Endodermal cell (in vitro differentiated cells): ENCODE results near the gene MIX23. TPM values are rescaled to one million over a fixed set of nuclear protein-coding genes. Genes with fewer than 3 reads are reported as not detected.

Source experiments
- DNase-seq: peaks from one replicate; pipeline ENCODE4 v3.0.0-alpha.2; 2017
- H3K27ac ChIP-seq: 2 replicates; pipeline ENCODE4 v1.5.1; 2013; ENCODE audit warnings: mild to moderate bottlenecking, low read depth, low read length, moderate library complexity
- H3K27me3 ChIP-seq: 2 replicates; pipeline ENCODE4 v1.6.1; 2013; ENCODE audit warnings: mild to moderate bottlenecking, low read length, moderate library complexity; ENCODE audit not compliant: insufficient read depth, control insufficient read depth, poor library complexity, severe bottlenecking
- H3K36me3 ChIP-seq: 2 replicates; pipeline ENCODE4 v1.7.0; 2013; ENCODE audit warnings: mild to moderate bottlenecking, low read length, moderate library complexity; ENCODE audit not compliant: control insufficient read depth, insufficient read depth
- H3K4me1 ChIP-seq: one replicate; pipeline ENCODE4 v1.7.0; 2013; ENCODE audit warnings: low read length; ENCODE audit not compliant: control insufficient read depth, insufficient read depth
- H3K4me3 ChIP-seq: 2 replicates; pipeline ENCODE4 v1.5.1; 2013; ENCODE audit warnings: mild to moderate bottlenecking, low read length, moderate library complexity
- H3K9ac ChIP-seq: 2 replicates; pipeline ENCODE4 v1.6.1; 2013; ENCODE audit warnings: mild to moderate bottlenecking, low read length, moderate library complexity; ENCODE audit not compliant: poor library complexity, severe bottlenecking; ENCODE audit errors: extremely low read depth
- H3K9me3 ChIP-seq: 2 replicates; pipeline ENCODE4 v1.6.1; 2013; ENCODE audit warnings: mild to moderate bottlenecking, low read length, moderate library complexity; ENCODE audit not compliant: control insufficient read depth
- H3K27ac Mint-ChIP-seq: 2 replicates; pipeline ENCODE4 v1.8.0; 2020; ENCODE audit warnings: mixed read lengths
- H3K27me3 Mint-ChIP-seq: 2 replicates; pipeline ENCODE4 v1.8.0; 2021; ENCODE audit warnings: mild to moderate bottlenecking, mixed read lengths; ENCODE audit not compliant: insufficient read depth
- H3K36me3 Mint-ChIP-seq: 2 replicates; pipeline ENCODE4 v1.8.0; 2020; ENCODE audit warnings: low read depth, mixed read lengths
- H3K4me1 Mint-ChIP-seq: 2 replicates; pipeline ENCODE4 v1.8.0; 2020; ENCODE audit warnings: mixed read lengths
- H3K4me3 Mint-ChIP-seq: 2 replicates; pipeline ENCODE4 v1.8.0; 2020; ENCODE audit warnings: mild to moderate bottlenecking, moderate library complexity, mixed read lengths
- H3K9me3 Mint-ChIP-seq: 2 replicates; pipeline ENCODE4 v1.8.0; 2020; ENCODE audit warnings: mild to moderate bottlenecking, mixed read lengths
- WGBS, 2 experiments: methylation state at CpG; one replicate each; pipeline versions ENCODE4 v1.1.5 to v1.1.7; 2013; ENCODE audit warnings: missing lambda C conversion rate in 2 of 2, mixed read lengths in 1 of 2; ENCODE audit not compliant: insufficient coverage in 1 of 2, insufficient read length in 1 of 2; 5-methylcytosine and 5-hydroxymethylcytosine counted together
- total RNA-seq, 2 donors: library from RNA; stranded (reverse); fragmentation: NEBNext Ultra II Directional in 1 of 2; extraction: Animal tissue kit (Norgen Biotek cat#: 25700) in 1 of 2; gene quantifications; 2 replicates in 1 of 2; 3 replicates in 1 of 2; pipeline ENCODE4 v1.2.1, GENCODE V29; 2021
- TF ChIP-seq, protein P1 (sequence below): fragments of 200-600 bp; sonication (generic); conservative IDR thresholded peaks from 2 replicates; pipeline ENCODE4 v1.5.0; 2021; ENCODE audit warnings: antibody characterized with exemption, mild to moderate bottlenecking

Gene MIX23
- total RNA-seq, 2 donors from 2014 or later = 54.1 to 62.6 TPM

DNA sequence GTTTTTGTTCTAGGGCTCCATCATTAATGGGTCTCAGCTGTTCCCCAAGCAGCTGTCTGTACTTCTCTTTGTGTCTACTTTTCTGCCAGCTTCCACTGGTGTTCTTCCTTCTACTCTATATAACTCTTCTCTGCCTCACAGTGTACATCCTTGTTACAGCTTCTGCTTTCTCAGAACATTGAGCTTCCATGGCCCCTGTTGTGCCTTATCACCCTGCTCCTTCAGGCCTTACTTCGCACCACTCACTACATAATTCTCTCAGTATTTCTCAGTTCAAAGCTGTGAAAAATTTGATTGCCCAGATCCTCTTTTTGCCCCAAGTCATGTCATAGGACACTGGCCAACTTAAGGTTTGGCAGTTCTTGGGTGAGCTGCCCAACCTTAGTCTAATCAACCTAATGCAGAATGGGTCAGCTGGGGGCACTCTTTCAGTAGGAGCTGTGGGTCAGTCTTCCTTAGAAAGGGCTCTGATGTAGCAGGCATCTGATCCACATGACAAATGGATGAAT, 29.1 kb downstream of the MIX23 start:
- Histone ChIP-seq H3K9me3 (no peaks in the 10 kb centered on the region), H3K36me3 (peaks cover 5% of the 10 kb centered on the region), H3K27me3 (no peaks in the 10 kb centered on the region), H3K4me1 (no peaks in the 10 kb centered on the region), H3K9ac (no peak overlapping the region), H3K27ac (no peak overlapping the region), H3K4me3 (no peak overlapping the region)
- H3K4me1 Mint-ChIP-seq = no peaks in the 10 kb centered on the region
- WGBS, 2 experiments = 94 to 100% methylated on average over 1 of the region's 1 CpG
- no peaks in the 10 kb centered on the region for H3K9me3 Mint-ChIP-seq
- H3K4me3 Mint-ChIP-seq = no peak overlapping the region
- TF ChIP-seq, protein P1, sequence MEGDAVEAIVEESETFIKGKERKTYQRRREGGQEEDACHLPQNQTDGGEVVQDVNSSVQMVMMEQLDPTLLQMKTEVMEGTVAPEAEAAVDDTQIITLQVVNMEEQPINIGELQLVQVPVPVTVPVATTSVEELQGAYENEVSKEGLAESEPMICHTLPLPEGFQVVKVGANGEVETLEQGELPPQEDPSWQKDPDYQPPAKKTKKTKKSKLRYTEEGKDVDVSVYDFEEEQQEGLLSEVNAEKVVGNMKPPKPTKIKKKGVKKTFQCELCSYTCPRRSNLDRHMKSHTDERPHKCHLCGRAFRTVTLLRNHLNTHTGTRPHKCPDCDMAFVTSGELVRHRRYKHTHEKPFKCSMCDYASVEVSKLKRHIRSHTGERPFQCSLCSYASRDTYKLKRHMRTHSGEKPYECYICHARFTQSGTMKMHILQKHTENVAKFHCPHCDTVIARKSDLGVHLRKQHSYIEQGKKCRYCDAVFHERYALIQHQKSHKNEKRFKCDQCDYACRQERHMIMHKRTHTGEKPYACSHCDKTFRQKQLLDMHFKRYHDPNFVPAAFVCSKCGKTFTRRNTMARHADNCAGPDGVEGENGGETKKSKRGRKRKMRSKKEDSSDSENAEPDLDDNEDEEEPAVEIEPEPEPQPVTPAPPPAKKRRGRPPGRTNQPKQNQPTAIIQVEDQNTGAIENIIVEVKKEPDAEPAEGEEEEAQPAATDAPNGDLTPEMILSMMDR = no peak
- no peak for DNase-seq
- no peak overlapping the region for H3K27ac Mint-ChIP-seq
- H3K36me3 Mint-ChIP-seq = peaks cover 7% of the 10 kb centered on the region
- H3K27me3 Mint-ChIP-seq = peaks cover 9% of the 10 kb centered on the region

DNA sequence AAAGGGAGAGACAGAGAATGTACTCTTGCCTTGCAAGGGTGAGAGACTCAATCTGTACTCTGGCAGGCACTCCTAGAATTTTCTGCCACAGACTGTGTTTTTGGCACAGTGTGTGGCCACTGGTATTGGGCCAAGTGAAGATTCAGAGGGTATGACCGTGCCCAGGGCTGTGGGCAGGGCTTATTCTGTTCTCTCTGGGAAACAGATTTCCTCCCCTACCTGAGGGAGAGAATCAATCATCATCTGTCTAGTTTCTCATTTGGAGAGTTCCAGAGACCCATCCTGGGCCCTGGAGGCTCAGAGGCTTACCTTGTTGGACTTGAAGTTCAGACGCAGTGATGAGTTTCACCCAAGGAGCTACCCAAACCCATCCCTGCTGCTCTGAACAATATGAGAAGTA, 29.8 kb downstream of the MIX23 start:
- Histone ChIP-seq H3K27ac (no peak overlapping the region), H3K9me3 (no peaks in the 10 kb centered on the region), H3K4me3 (no peak overlapping the region), H3K36me3 (no peaks in the 10 kb centered on the region), H3K27me3 (no peaks in the 10 kb centered on the region), H3K9ac (no peak overlapping the region), H3K4me1 (no peaks in the 10 kb centered on the region)
- H3K27me3 Mint-ChIP-seq = peaks cover 9% of the 10 kb centered on the region
- H3K4me1 Mint-ChIP-seq = no peaks in the 10 kb centered on the region
- no peak overlapping the region for H3K27ac Mint-ChIP-seq
- TF ChIP-seq, protein P1 = no peak
- H3K36me3 Mint-ChIP-seq = no peaks in the 10 kb centered on the region
- WGBS, 2 experiments = 85 to 86% methylated on average over 2 of the region's 2 CpGs
- DNase-seq = no peak
- no peak overlapping the region for H3K4me3 Mint-ChIP-seq
- no peaks in the 10 kb centered on the region for H3K9me3 Mint-ChIP-seq

DNA sequence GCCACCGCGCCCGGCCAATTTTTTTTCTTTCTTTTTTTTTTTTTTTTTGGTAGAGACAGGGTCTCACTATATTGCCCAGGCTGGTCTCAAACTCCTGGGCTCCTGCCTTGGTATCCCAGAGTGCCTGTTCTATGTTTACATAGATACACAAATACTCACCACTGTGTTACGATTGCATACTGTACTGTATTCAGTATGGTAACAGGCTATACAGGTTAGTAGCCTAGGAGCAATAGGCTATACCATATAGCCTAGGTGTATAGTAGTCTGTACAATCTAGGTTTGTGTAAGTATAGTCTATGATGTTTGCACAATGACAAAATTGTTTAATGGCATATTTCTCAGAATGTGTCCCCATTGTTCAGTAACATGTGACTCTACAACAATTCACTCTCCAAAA, 31.4 kb downstream of the MIX23 start:
- Mint-ChIP-seq H3K36me3 (no peaks in the 10 kb centered on the region), H3K27me3 (peaks cover 14% of the 10 kb centered on the region), H3K4me1 (no peaks in the 10 kb centered on the region), H3K27ac (no peak overlapping the region), H3K9me3 (peaks cover 3% of the 10 kb centered on the region), H3K4me3 (no peak overlapping the region)
- H3K4me3 ChIP-seq = no peak overlapping the region
- 93% methylated on average over 4 of the region's 4 CpGs; no CpG with 5 or more reads in 1 of the 2 experiments for WGBS, 2 experiments
- no peak overlapping the region for H3K27ac ChIP-seq
- no peaks in the 10 kb centered on the region for H3K4me1 ChIP-seq
- TF ChIP-seq, protein P1 = no peak
- no peaks in the 10 kb centered on the region for H3K27me3 ChIP-seq
- no peak overlapping the region for H3K9ac ChIP-seq
- DNase-seq = no peak
- no peaks in the 10 kb centered on the region for H3K9me3 ChIP-seq
- H3K36me3 ChIP-seq = no peaks in the 10 kb centered on the region
